Measurements from ENCODE around the gene LMNA. TPM values are rescaled to one million over a fixed set of nuclear protein-coding genes. Genes with fewer than 3 reads are reported as not detected.
A peak's percentile ranks its signal among the peaks of the same experiment; 100 is the strongest.

LMNA gene
- total and polyA plus RNA-seq, 8 donors, result 53.1 to 630 (median 244) TPM

DNA sequence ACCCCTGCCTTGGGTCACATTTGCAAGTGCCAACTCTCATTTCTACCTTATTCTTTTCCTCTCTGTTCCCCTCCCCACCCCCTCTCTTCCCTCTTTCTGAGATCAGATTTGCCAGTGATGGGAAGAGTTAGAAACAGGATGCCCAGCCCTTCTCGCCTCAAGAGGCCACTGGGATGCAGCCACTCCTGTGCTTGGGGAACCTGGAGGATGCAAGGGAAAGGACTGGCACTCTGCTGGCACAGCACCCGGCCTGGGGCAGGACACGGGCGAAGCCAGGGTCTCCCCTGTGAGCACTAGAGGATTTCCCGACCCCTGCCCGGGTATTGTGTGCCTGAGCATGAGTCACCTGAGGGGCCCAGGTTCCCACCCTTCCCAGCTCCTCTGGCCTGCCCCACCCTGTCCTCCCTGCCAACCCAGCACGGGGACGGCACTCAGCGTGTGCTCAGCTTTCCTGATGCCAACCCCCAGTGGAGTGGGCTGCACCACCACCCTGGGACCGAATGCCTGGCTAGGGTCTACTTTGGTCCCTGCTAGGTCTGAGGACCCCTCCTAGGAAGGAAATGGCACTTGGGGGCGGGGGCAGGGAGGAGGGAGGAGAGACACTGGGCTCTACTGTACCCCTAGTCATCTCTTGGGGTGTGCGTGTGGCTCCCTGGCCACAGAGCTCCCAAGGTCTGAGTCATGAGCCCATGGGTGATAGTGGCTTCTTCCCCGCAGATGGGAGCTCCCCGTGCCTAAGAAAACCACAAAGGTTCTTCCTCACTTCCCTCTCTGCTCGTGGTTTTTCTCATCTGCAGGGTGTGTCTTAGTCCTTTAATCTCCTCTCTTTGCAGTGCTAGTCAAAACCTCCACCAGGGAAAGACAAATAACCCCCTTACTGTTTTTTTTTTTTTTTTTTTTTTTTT lies 12.4 kb downstream of the LMNA start:
- Histone ChIP-seq H3K4me3 (peak overlapping the region; percentile 5 to 72 (median 15)), H3K36me3 (peaks cover 15 to 16% (median 15%) of the 10 kb centered on the region in 4 donors), H3K9me3 (no peaks in the 10 kb centered on the region), H3K27ac (peak overlapping the region; percentile 82 to 99 (median 93)), H3K27me3 (no peaks in the 10 kb centered on the region), H3K4me1 (peaks cover 88 to 98% (median 89%) of the 10 kb centered on the region in 4 donors)
- peak; percentile 47 to 81 for DNase-seq
- TF ChIP-seq EP300 (IDR thresholded peaks at IDR 0.05) (no peak), POLR2A (IDR thresholded peaks at IDR 0.05) (no peak), POLR2AphosphoS5 (IDR thresholded peaks at IDR 0.05) (peak in 1 of 3 donors; percentile 30)
- TF ChIP-seq, protein P1, sequence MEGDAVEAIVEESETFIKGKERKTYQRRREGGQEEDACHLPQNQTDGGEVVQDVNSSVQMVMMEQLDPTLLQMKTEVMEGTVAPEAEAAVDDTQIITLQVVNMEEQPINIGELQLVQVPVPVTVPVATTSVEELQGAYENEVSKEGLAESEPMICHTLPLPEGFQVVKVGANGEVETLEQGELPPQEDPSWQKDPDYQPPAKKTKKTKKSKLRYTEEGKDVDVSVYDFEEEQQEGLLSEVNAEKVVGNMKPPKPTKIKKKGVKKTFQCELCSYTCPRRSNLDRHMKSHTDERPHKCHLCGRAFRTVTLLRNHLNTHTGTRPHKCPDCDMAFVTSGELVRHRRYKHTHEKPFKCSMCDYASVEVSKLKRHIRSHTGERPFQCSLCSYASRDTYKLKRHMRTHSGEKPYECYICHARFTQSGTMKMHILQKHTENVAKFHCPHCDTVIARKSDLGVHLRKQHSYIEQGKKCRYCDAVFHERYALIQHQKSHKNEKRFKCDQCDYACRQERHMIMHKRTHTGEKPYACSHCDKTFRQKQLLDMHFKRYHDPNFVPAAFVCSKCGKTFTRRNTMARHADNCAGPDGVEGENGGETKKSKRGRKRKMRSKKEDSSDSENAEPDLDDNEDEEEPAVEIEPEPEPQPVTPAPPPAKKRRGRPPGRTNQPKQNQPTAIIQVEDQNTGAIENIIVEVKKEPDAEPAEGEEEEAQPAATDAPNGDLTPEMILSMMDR (IDR thresholded peaks at IDR 0.05), result no peak
- intact Hi-C loops (cut with DNase I; ENCODE audit: low total_unique reads), result no loop called here
- 16 to 32% (median 29%) methylated on average over 12 to 15 of the region's 15 CpGs for WGBS, 5 donors

DNA sequence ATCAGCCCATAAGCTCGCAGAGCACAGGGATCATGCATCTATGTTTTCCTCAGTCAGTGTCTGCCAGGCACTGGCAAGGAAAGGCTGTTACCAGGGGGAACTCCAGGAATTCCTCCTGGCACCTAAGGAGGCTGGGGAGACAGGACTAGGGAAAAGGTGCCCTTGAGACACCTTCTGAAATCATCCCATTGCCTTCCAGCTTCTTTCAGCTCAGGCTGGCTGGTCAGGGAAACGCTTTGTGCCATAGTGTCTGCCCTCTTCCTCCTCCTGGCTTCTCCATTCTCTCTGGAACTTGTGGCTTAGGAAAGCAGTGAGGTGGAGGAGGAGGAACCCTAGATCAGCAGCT lies 13.8 kb downstream of the LMNA start:
- intact Hi-C loops (cut with DNase I; ENCODE audit: low total_unique reads), result no loop called here
- peak overlapping the region; percentile 62 to 99 (median 93) for H3K27ac ChIP-seq
- no peak for DNase-seq
- H3K27me3 ChIP-seq, result no peaks in the 10 kb centered on the region
- WGBS, 5 donors, result 28 to 50% (median 37%) methylated on average over 2 of the region's 2 CpGs
- H3K4me1 ChIP-seq, result peaks cover 74 to 91% (median 76%) of the 10 kb centered on the region in 4 donors
- H3K36me3 ChIP-seq, result peaks cover 29 to 30% (median 29%) of the 10 kb centered on the region in 4 donors
- H3K9me3 ChIP-seq, result no peaks in the 10 kb centered on the region
- TF ChIP-seq POLR2AphosphoS5 (IDR thresholded peaks at IDR 0.05), result no peak
- no peak for TF ChIP-seq POLR2A (IDR thresholded peaks at IDR 0.05)
- TF ChIP-seq, protein P1 (IDR thresholded peaks at IDR 0.05), result no peak
- TF ChIP-seq EP300 (IDR thresholded peaks at IDR 0.05), result no peak
- peak overlapping the region in 2 of 4 donors; percentile 3 to 7 for H3K4me3 ChIP-seq

DNA sequence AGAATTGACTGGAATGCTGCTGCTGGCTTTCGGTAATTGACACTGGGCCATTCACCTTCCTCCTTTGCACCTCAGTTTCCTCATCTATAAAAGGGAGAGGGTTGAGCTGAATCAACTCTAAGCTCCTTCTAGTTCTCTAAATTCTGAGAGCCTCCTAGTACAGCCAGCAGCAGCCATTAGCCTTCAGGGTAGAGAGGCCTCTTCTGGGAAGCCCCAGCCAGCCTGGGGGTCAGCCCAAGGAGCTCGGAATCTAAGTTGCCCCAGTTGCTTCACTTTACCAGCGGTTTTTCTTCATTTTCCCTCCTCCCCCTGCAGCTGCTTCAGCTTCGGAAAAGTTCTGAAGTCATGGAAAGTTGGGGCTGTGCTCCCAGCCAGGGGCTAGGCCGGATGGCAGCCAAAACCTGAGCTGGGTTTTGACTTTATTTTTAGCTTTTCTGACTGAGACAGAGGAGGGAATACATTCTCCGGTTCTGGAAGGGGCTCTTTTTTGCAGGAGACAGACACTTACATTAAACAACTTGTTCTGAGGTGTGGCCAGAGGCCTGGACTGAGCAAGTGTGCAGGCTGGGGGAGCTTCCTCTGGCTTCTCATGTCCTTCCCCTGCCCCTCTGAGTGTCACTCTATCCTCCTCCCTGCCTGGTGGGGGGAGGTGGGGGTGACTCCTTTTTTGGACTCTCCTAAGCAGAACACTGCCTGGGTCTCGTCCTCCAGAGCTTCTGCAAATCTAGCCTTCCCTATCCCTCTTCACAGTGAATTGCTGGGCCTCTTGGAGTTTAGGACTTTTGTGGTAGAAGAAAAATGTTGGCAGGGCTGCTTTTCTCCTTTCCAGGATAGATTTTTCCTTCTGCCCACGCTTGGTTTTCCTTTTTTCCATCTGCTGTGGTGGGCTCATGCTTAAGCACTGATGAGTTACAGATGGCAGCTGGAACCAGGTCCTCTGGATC lies 14.4 kb downstream of the LMNA start:
- Histone ChIP-seq H3K4me1 (peaks cover 68 to 84% (median 70%) of the 10 kb centered on the region in 4 donors), H3K36me3 (peaks cover 35 to 36% (median 35%) of the 10 kb centered on the region in 4 donors), H3K27ac (peak overlapping the region; percentile 62 to 99 (median 93)), H3K4me3 (peak overlapping the region in 3 of 4 donors; percentile 3 to 10 (median 7)), H3K27me3 (no peaks in the 10 kb centered on the region), H3K9me3 (no peaks in the 10 kb centered on the region)
- TF ChIP-seq, protein P1 (IDR thresholded peaks at IDR 0.05), result no peak
- peak in 2 of 3 donors; percentile 12 to 70 for TF ChIP-seq POLR2AphosphoS5 (IDR thresholded peaks at IDR 0.05)
- TF ChIP-seq EP300 (IDR thresholded peaks at IDR 0.05), result peak; percentile 44
- 20 to 33% (median 29%) methylated on average over 8 of the region's 8 CpGs for WGBS, 5 donors
- DNase-seq, result peak in 1 of 2 donors; percentile 93
- intact Hi-C loops (cut with DNase I; ENCODE audit: low total_unique reads), result no loop called here

Data from stomach (tissue), 9 donors.